ENCODE results near the gene MIEF1.

The MIEF1 gene

DNA sequence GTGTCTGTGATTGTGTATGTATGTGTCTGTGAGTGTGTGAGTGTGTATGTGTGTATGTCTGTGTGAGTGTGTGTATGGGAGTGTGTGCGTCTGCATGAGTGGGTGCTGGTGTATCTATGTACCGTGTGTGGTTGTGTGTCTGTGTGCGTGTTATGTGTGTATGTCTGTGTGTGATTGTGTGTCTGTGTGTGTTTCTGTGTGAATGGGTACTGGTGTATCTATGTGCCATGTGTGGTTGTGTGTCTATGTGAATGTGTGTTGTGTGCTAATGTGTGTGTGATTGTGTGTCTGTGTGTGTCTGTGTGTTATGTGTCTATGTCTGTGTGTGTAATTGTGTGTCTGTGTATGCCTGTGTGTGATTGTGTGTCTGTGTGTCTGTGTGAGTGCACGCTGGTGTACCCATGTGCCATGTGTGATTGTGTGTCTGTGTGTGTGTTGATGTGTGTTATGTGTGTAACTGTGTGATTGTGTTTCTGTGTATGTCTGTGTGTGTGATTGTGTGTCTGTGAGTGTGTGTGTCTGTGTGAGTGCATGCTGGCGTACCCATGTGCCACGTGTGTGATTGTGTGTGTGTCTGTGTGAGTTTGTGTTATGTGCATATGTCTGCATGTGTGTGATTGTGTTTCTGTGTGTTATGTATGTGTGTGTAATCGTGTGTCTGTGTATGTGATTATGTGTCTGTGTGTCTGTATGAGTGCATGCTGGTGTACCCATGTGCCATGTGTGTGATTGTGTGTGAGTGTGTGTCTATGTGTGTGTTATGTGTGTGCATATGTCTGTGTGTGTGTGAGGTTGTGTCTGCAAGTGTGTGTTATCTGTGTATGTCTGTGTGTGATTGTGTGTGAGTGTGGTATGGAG lies 61.7 kb downstream of the MIEF1 start:
- no peak for DNase-seq

DNA sequence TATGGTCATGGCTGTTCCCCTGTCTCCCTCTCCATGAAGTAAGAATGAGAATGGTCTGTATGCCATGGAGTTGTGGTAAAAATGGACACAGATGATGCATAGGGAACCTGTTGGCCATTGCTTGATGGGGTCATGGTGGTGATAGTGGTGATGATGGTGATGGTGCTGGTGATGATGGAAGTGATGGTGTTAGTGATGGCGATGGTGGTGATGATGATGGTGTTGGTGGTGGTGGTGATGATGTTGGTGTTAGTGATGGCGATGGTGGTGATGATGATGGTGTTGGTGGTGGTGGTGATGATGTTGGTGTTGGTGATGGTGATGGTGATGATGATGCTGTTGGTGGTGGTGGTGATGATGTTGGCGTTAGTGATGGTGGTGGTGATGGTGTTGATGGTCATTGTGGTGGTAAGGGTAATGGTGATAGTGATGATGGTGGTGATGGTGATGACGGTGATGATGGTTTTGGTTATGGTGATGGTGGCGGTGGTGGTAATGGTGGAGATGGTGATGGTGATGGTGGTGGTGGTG lies 63.4 kb downstream of the MIEF1 start:
- no peak for DNase-seq

DNA sequence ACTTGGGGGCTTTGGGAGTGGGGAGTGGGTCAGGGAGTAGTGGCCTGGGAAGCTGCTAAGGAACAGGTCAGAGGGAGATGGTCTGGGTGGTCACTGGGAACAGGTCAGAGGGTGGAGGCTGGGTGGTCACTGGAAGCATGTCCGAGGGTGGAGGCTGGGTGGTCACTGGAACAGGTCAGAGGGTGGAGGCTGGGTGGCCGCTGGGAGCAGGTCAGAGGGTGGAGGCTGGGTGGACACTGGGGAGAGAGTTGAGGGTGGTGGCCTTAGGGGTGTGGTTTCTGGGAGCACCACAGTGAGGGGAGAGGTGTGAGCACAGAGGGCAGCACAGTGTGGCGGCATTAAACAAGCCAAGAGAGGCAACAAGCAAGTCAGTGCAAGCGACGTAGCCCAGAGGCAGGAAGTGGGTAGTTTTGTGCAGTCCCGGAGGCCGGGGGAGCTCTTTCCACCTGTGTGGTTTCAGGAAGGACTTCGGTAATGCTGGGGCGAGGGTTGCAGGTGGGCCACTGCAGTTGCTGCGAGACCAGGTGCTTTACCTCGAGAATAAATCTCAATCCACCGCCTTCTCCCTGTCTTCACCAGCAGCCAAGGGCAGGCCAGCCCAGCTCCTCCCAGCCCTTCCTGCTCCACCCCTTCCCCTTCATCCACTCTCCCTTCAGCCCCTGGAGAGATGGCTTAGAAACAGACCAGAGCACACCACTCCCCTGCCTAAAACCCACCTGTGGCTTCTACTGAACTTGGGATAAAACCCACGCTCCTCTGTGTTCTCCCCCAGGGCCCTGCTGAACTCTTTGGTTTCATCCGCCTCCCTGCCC lies 65.3 kb downstream of the MIEF1 start:
- DNase-seq: no peak

Measured in hematopoietic multipotent progenitor cell treated with erythropoietin and hydrocortisone succinate and interleukin-3 and kit ligand, for 6 days (in vitro differentiated cells).